HEK293 (cell line): ENCODE measurements around the gene USP2.
A peak's percentile ranks its signal among the peaks of the same experiment; 100 is the strongest.

Experiments used
- CTCF ChIA-PET: fragments of 350-600 bp; formaldehyde crosslinking; extraction: SDS; loops from one replicate; lab custom pipeline; 2021; ENCODE audit warnings: antibody characterized with exemption; lab: Yijun Ruan, JAX
- POLR2A ChIA-PET: fragments of 300-600 bp; formaldehyde crosslinking; extraction: SDS; loops from one replicate; lab custom pipeline; 2020; ENCODE audit warnings: antibody characterized with exemption, inconsistent platforms; lab: Yijun Ruan, JAX
- H3K27ac ChIP-seq: fragments of 200-500 bp; sonication (Bioruptor generic); 2 replicates; pipeline ENCODE4 v1.5.1; 2014; ENCODE audit warnings: low read depth, low read length, control low read depth, inconsistent platforms; ENCODE audit errors: extremely low read depth
- H3K36me3 ChIP-seq, 2 experiments: fragments of 200-500 bp in 1 of 2; sonication (Bioruptor generic) in 1 of 2; 1 replicate in 1 of 2; 2 replicates in 1 of 2; pipeline ENCODE4 v1.5.1; 2014 to 2017; ENCODE audit warnings: inconsistent platforms in 2 of 2, low read length in 2 of 2; ENCODE audit not compliant: control insufficient read depth in 2 of 2, insufficient read depth in 1 of 2
- H3K4me1 ChIP-seq: fragments of 200-500 bp; sonication (Bioruptor generic); 2 replicates; pipeline ENCODE4 v1.5.1; 2014; ENCODE audit warnings: mild to moderate bottlenecking, low read length, inconsistent platforms; ENCODE audit not compliant: control insufficient read depth, insufficient read depth
- H3K4me3 ChIP-seq: 2 replicates; pipeline ENCODE4 v1.5.1; 2011; ENCODE audit warnings: low read depth, mild to moderate bottlenecking, control low read depth, low read length, moderate library complexity
- H3K9me3 ChIP-seq: fragments of 200-500 bp; sonication (Bioruptor generic); 2 replicates; pipeline ENCODE4 v1.5.1; 2014; ENCODE audit warnings: low read depth, low read length, inconsistent platforms; ENCODE audit not compliant: control insufficient read depth, insufficient read depth
- ELK4 ChIP-seq: IDR thresholded peaks from 2 replicates; pipeline ENCODE4 v1.6.1; 2011; ENCODE audit warnings: mild to moderate bottlenecking, low read depth, low read length, borderline replicate concordance
- KLF1 ChIP-seq: fragments of 450-650 bp; formaldehyde crosslinking; IDR thresholded peaks from 2 replicates; pipeline ENCODE4 v1.5.1; 2016; ENCODE audit warnings: missing biosample characterization, missing genetic modification characterization
- KLF10 ChIP-seq: fragments of 450-650 bp; IDR thresholded peaks from 2 replicates; pipeline ENCODE4 v1.5.1; 2018; ENCODE audit warnings: missing biosample characterization, mild to moderate bottlenecking, missing genetic modification characterization
- KLF17 ChIP-seq: fragments of 450-650 bp; formaldehyde crosslinking; IDR thresholded peaks from 2 replicates; pipeline ENCODE4 v1.5.1; 2016; ENCODE audit warnings: missing biosample characterization, missing genetic modification characterization
- PRDM1 ChIP-seq: fragments of 450-650 bp; formaldehyde crosslinking; IDR thresholded peaks from 2 replicates; pipeline ENCODE4; 2016; ENCODE audit warnings: missing biosample characterization, missing genetic modification characterization
- SP7 ChIP-seq: fragments of 450-650 bp; formaldehyde crosslinking; IDR thresholded peaks from 2 replicates; pipeline ENCODE4 v1.5.1; 2016; ENCODE audit warnings: missing biosample characterization, missing genetic modification characterization
- ZBTB26 ChIP-seq: fragments of 450-650 bp; formaldehyde crosslinking; optimal IDR thresholded peaks from 2 replicates; pipeline ENCODE3; 2016; ENCODE audit warnings: missing biosample characterization, mild to moderate bottlenecking, missing genetic modification characterization
- ZNF140 ChIP-seq: fragments of 450-650 bp; formaldehyde crosslinking; IDR thresholded peaks from 2 replicates; pipeline ENCODE4 v1.5.1; 2016; ENCODE audit warnings: missing biosample characterization, missing genetic modification characterization
- ZNF174 ChIP-seq: fragments of 450-650 bp; formaldehyde crosslinking; IDR thresholded peaks from 2 replicates; pipeline ENCODE4 v1.5.0; 2017; ENCODE audit warnings: missing biosample characterization, mild to moderate bottlenecking, missing genetic modification characterization
- ZNF280C ChIP-seq: fragments of 450-650 bp; formaldehyde crosslinking; IDR thresholded peaks from 2 replicates; pipeline ENCODE4 v1.5.1; 2016; ENCODE audit warnings: missing biosample characterization, missing genetic modification characterization
- ZNF366 ChIP-seq: fragments of 450-650 bp; formaldehyde crosslinking; conservative IDR thresholded peaks from 2 replicates; pipeline ENCODE4 v1.5.1; 2016; ENCODE audit warnings: missing biosample characterization, missing genetic modification characterization
- ZNF391 ChIP-seq: fragments of 450-650 bp; formaldehyde crosslinking; IDR thresholded peaks from 2 replicates; pipeline ENCODE4 v1.5.1; 2016; ENCODE audit warnings: low read depth, missing biosample characterization, missing genetic modification characterization, borderline replicate concordance
- ZNF404 ChIP-seq: fragments of 450-650 bp; formaldehyde crosslinking; IDR thresholded peaks from 2 replicates; pipeline ENCODE4 v1.5.1; 2017; ENCODE audit warnings: missing biosample characterization, missing genetic modification characterization
- ZNF585B ChIP-seq: fragments of 450-650 bp; formaldehyde crosslinking; IDR thresholded peaks from 2 replicates; pipeline ENCODE4 v1.5.1; 2016; ENCODE audit warnings: missing biosample characterization, missing genetic modification characterization
- ZNF677 ChIP-seq: fragments of 450-650 bp; IDR thresholded peaks from 2 replicates; pipeline ENCODE4 v1.5.0; 2018; ENCODE audit warnings: missing biosample characterization, mild to moderate bottlenecking, missing genetic modification characterization, moderate library complexity
- ZNF837 ChIP-seq: fragments of 450-650 bp; formaldehyde crosslinking; IDR thresholded peaks from 2 replicates; pipeline ENCODE4 v1.5.1; 2016; ENCODE audit warnings: missing biosample characterization, missing genetic modification characterization

The USP2 gene

GRCh38 chr11:119380827-119381180 lies 686 bp downstream of the USP2 start:
- no peak overlapping the region for H3K27ac ChIP-seq
- TF ChIP-seq SP7 (tag by site-specific recombination) (no peak), ELK4 (no peak), ZNF391 (tag by site-specific recombination) (no peak), KLF10 (tag by site-specific recombination) (no peak), ZNF677 (tag by site-specific recombination) (no peak), ZNF837 (tag by site-specific recombination) (no peak), ZNF174 (tag by site-specific recombination) (no peak), ZNF280C (tag by site-specific recombination) (no peak), ZNF366 (no peak)

GRCh38 chr11:119380160-119380826 lies 1.2 kb downstream of the USP2 start:
- no peak for TF ChIP-seq ZNF140 (tag by site-specific recombination)
- TF ChIP-seq KLF1 (tag by site-specific recombination) = 0 out of 2 replicates have a peak, but pooled peaks have one; percentile 10
- no peak for TF ChIP-seq ZNF585B (tag by site-specific recombination)
- no peak for TF ChIP-seq KLF17 (tag by site-specific recombination)
- TF ChIP-seq ZNF404 (tag by site-specific recombination) = no peak
- H3K4me1 ChIP-seq = no peaks in the 10 kb centered on the region; the same call in 1 of the 2 replicates
- no peak overlapping the region for H3K27ac ChIP-seq
- ChIA-PET POLR2A (interaction anchor here (1.2 to 1.5 kb wide), 2 partner anchors 42 to 56 kb away, joined by 4 to 7 read pairs; no protein-coding TSS in a partner anchor), CTCF (interaction anchor here (0.6 to 13.7 kb wide), 19 partner anchors 9 to 1090 kb away, joined by 3 to 160 read pairs (median 4); partner anchors contain the start of gene RNF26)
- H3K36me3 ChIP-seq = no peaks in the 10 kb centered on the region
- no peak overlapping the region for H3K4me3 ChIP-seq
- H3K9me3 ChIP-seq = no peaks in the 10 kb centered on the region

More at GRCh38 chr11:119380827-119381180, 686 bp downstream of the USP2 start:
- Histone ChIP-seq H3K4me3 (peak overlapping the region; percentile 45; the same call in 1 of the 2 replicates), H3K9me3 (no peaks in the 10 kb centered on the region), H3K36me3 (no peaks in the 10 kb centered on the region), H3K4me1 (no peaks in the 10 kb centered on the region; the same call in 1 of the 2 replicates)
- POLR2A ChIA-PET = interaction anchor here (0.8 to 1.5 kb wide), 5 partner anchors 20 to 259 kb away, joined by 3 to 7 read pairs (median 4); partner anchors contain the start of gene HINFP
- CTCF ChIA-PET = interaction anchor here (0.6 to 13.7 kb wide), 22 partner anchors 7 to 326 kb away, joined by 3 to 160 read pairs (median 4); partner anchors contain the start of genes C1QTNF5 and RNF26

GRCh38 chr11:119378851-119379465 lies 2.5 kb downstream of the USP2 start:
- TF ChIP-seq PRDM1 (tag by site-specific recombination) (peak; percentile 28; the same call in 1 of the 2 replicates), ZBTB26 (tag by site-specific recombination) (no peak)
- TF ChIP-seq, all 188 proteins: peak for 1
- no peak overlapping the region for H3K27ac ChIP-seq
- ChIA-PET POLR2A (interaction anchor here (0.9 to 1.6 kb wide), 4 partner anchors 18 to 60 kb away, joined by 3 to 9 read pairs (median 4); no protein-coding TSS in a partner anchor), CTCF (interaction anchor here (0.7 to 13.7 kb wide), 7 partner anchors 17 to 124 kb away, joined by 3 to 160 read pairs (median 5); partner anchors contain the start of gene RNF26)
- no peaks in the 10 kb centered on the region; the same call in 1 of the 2 replicates for H3K4me1 ChIP-seq
- no peak overlapping the region for H3K4me3 ChIP-seq
- H3K9me3 ChIP-seq = no peaks in the 10 kb centered on the region
- no peaks in the 10 kb centered on the region for H3K36me3 ChIP-seq
